ENCODE results near the gene ADAMTSL1. TPM values are rescaled to one million over a fixed set of nuclear protein-coding genes. Genes with fewer than 3 reads are reported as not detected.
A peak's percentile ranks its signal among the peaks of the same experiment; 100 is the strongest.

ADAMTSL1 gene
- total RNA-seq, 1 experiment from 2014 or later: not detected

DNA sequence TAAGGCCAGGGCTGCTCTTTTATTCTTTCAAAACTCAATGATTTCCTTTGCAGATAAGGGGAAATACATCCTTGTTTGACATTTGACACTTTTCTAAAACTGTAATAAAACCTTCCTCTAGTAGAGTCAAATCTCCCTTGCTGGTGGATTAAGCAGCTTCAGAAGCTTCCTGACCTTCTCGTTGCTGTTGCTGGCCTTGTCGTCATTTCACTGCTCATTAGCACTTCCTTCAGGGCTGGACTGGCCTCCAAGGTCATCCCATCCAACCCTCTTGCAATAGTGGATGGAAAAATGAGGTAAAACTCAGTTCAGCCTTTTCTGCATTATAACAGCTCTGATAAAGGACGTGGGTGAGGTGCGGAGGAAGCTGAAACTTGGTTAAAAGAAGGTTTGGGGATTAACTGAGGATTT, 1.1 kb upstream of the ADAMTSL1 start:
- ATAC-seq: no peak
- in situ Hi-C loops (cut with HindIII; ENCODE audit: low pct_unique_long_range_greater_than_20kb, low sequenced_read_pairs): no loop called here
- CTCF ChIA-PET: no interaction called here
- no peak overlapping the region for H3K4me3 ChIP-seq (ENCODE audit: low read depth in 2 of 2, low read length in 2 of 2)
- POLR2A ChIA-PET: no interaction called here
- no peaks in the 10 kb centered on the region for H3K4me1 ChIP-seq (ENCODE audit: control insufficient read depth, insufficient read depth, low read length)
- no TSS peak for BruUV-seq (replicated peaks)
- no peaks in the 10 kb centered on the region for H3K27me3 ChIP-seq (ENCODE audit: control insufficient read depth, insufficient read depth, low read length)
- no peak for DNase-seq (ENCODE audit: low read depth, low spot score)
- H3K27ac ChIP-seq (ENCODE audit: low read length): no peak overlapping the region
- TF ChIP-seq, protein P1, sequence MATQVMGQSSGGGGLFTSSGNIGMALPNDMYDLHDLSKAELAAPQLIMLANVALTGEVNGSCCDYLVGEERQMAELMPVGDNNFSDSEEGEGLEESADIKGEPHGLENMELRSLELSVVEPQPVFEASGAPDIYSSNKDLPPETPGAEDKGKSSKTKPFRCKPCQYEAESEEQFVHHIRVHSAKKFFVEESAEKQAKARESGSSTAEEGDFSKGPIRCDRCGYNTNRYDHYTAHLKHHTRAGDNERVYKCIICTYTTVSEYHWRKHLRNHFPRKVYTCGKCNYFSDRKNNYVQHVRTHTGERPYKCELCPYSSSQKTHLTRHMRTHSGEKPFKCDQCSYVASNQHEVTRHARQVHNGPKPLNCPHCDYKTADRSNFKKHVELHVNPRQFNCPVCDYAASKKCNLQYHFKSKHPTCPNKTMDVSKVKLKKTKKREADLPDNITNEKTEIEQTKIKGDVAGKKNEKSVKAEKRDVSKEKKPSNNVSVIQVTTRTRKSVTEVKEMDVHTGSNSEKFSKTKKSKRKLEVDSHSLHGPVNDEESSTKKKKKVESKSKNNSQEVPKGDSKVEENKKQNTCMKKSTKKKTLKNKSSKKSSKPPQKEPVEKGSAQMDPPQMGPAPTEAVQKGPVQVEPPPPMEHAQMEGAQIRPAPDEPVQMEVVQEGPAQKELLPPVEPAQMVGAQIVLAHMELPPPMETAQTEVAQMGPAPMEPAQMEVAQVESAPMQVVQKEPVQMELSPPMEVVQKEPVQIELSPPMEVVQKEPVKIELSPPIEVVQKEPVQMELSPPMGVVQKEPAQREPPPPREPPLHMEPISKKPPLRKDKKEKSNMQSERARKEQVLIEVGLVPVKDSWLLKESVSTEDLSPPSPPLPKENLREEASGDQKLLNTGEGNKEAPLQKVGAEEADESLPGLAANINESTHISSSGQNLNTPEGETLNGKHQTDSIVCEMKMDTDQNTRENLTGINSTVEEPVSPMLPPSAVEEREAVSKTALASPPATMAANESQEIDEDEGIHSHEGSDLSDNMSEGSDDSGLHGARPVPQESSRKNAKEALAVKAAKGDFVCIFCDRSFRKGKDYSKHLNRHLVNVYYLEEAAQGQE (IDR thresholded peaks at IDR 0.05; ENCODE audit: insufficient read depth in 1 of 2, low read depth in 2 of 2, low read length in 1 of 2): no peak
- TF ChIP-seq POLR2AphosphoS5 (IDR thresholded peaks at IDR 0.05; ENCODE audit: low read depth, low read length): no peak
- TF ChIP-seq TCF7L2 (IDR thresholded peaks at IDR 0.05; ENCODE audit: low read depth, low read length): no peak
- no peak for TF ChIP-seq SIN3A (IDR thresholded peaks at IDR 0.05; ENCODE audit: borderline replicate concordance, insufficient read depth, low read depth, low read length)
- TF ChIP-seq, protein P2, sequence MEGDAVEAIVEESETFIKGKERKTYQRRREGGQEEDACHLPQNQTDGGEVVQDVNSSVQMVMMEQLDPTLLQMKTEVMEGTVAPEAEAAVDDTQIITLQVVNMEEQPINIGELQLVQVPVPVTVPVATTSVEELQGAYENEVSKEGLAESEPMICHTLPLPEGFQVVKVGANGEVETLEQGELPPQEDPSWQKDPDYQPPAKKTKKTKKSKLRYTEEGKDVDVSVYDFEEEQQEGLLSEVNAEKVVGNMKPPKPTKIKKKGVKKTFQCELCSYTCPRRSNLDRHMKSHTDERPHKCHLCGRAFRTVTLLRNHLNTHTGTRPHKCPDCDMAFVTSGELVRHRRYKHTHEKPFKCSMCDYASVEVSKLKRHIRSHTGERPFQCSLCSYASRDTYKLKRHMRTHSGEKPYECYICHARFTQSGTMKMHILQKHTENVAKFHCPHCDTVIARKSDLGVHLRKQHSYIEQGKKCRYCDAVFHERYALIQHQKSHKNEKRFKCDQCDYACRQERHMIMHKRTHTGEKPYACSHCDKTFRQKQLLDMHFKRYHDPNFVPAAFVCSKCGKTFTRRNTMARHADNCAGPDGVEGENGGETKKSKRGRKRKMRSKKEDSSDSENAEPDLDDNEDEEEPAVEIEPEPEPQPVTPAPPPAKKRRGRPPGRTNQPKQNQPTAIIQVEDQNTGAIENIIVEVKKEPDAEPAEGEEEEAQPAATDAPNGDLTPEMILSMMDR (IDR thresholded peaks at IDR 0.05): no peak
- no peaks in the 10 kb centered on the region for H3K9me3 ChIP-seq (ENCODE audit: control insufficient read depth, insufficient read depth, low read depth, low read length)
- intact Hi-C loops (cut with micrococcal nuclease; ENCODE audit: unreplicated experiment): no loop called here
- H3K36me3 ChIP-seq (ENCODE audit: control insufficient read depth, insufficient read depth, low read length): no peaks in the 10 kb centered on the region

DNA sequence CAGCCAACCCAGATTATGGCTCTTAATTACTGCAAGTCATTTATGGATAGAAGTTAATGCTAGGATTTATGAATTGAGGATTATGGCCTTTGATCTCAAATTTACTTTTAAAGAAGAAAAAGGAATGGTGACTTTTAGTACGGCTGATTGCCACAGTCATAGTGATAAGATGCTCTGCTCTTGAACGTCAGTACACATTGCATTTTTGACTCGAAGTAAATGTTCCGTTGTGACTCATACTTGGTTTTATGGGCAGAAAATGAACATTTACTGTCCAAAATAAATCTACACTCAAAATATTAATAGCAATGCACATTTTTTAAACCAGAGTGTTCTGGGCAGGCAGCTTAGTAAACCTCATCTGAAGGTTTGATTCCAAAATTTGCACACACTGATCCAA, 830 bp downstream of the ADAMTSL1 start:
- Histone ChIP-seq H3K27ac (ENCODE audit: low read length) (no peak overlapping the region), H3K36me3 (ENCODE audit: control insufficient read depth, insufficient read depth, low read length) (no peaks in the 10 kb centered on the region), H3K9me3 (ENCODE audit: control insufficient read depth, insufficient read depth, low read depth, low read length) (no peaks in the 10 kb centered on the region), H3K27me3 (ENCODE audit: control insufficient read depth, insufficient read depth, low read length) (no peaks in the 10 kb centered on the region), H3K4me3 (ENCODE audit: low read depth in 2 of 2, low read length in 2 of 2) (peak overlapping the region in 1 of 2 experiments; percentile 27; a peak in 1 of 4 replicates), H3K4me1 (ENCODE audit: control insufficient read depth, insufficient read depth, low read length) (no peaks in the 10 kb centered on the region)
- ChIA-PET POLR2A (no interaction called here), CTCF (no interaction called here)
- no peak for TF ChIP-seq POLR2AphosphoS5 (IDR thresholded peaks at IDR 0.05; ENCODE audit: low read depth, low read length)
- BruUV-seq (replicated peaks): no TSS peak
- DNase-seq (ENCODE audit: low read depth, low spot score): no peak
- no peak for ATAC-seq
- intact Hi-C loops (cut with micrococcal nuclease; ENCODE audit: unreplicated experiment) (no loop called here), in situ Hi-C loops (cut with HindIII; ENCODE audit: low pct_unique_long_range_greater_than_20kb, low sequenced_read_pairs) (no loop called here)

DNA sequence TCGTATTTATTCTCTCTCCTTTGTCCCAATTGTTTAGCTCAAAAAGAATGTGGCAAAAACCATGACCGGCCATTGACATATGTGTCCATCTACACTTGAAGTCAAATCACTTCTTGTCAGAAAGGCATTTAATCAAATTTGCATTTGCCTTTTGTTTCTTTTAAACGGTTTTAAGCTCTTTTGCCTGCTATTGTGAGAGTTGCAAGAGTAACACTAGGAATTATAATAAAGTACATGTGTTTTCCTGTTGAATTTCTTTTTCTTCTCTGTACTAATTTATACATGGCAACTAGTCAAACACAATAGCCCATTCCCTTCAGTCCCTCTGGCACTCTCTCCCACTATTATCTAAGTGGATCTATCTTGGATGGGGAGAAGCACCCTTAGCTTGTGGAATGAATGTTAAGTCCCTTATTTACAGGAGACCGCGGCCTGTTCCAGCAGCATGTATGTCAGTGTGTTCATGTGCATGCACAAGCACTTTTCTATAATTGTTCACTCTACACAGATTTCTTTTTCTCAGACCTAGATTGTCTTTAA, 3.2 kb downstream of the ADAMTSL1 start:
- CTCF ChIA-PET: no interaction called here
- DNase-seq (ENCODE audit: low read depth, low spot score) (no peak), ATAC-seq (no peak)
- intact Hi-C loops (cut with micrococcal nuclease; ENCODE audit: unreplicated experiment) (no loop called here), in situ Hi-C loops (cut with HindIII; ENCODE audit: low pct_unique_long_range_greater_than_20kb, low sequenced_read_pairs) (no loop called here)
- Histone ChIP-seq H3K27me3 (ENCODE audit: control insufficient read depth, insufficient read depth, low read length) (no peaks in the 10 kb centered on the region), H3K4me3 (ENCODE audit: low read depth in 2 of 2, low read length in 2 of 2) (no peak overlapping the region), H3K36me3 (ENCODE audit: control insufficient read depth, insufficient read depth, low read length) (no peaks in the 10 kb centered on the region), H3K9me3 (ENCODE audit: control insufficient read depth, insufficient read depth, low read depth, low read length) (no peaks in the 10 kb centered on the region), H3K27ac (ENCODE audit: low read length) (no peak overlapping the region), H3K4me1 (ENCODE audit: control insufficient read depth, insufficient read depth, low read length) (no peaks in the 10 kb centered on the region)
- TF ChIP-seq POLR2AphosphoS5 (IDR thresholded peaks at IDR 0.05; ENCODE audit: low read depth, low read length) (no peak), TCF7L2 (IDR thresholded peaks at IDR 0.05; ENCODE audit: low read depth, low read length) (no peak), SIN3A (IDR thresholded peaks at IDR 0.05; ENCODE audit: borderline replicate concordance, insufficient read depth, low read depth, low read length) (no peak)
- TF ChIP-seq, protein P1 (IDR thresholded peaks at IDR 0.05; ENCODE audit: insufficient read depth in 1 of 2, low read depth in 2 of 2, low read length in 1 of 2): no peak
- TF ChIP-seq, protein P2 (IDR thresholded peaks at IDR 0.05): no peak
- BruUV-seq (replicated peaks): no TSS peak
- POLR2A ChIA-PET: no interaction called here

All from Panc1 (cell line).